Measurements from ENCODE around the gene CMKLR1. TPM values are rescaled to one million over a fixed set of nuclear protein-coding genes. Genes with fewer than 3 reads are reported as not detected.

CMKLR1 gene
- total RNA-seq, 2 experiments from 2014 or later: not detected

GRCh38 chr12:108358580-108358965 lies 19.5 kb upstream of the CMKLR1 start:
- Mint-ChIP-seq H3K27ac (no peak overlapping the region), H3K9me3 (no peaks in the 10 kb centered on the region), H3K4me3 (no peak overlapping the region), H3K27me3 (peaks cover 8% of the 10 kb centered on the region), H3K36me3 (no peaks in the 10 kb centered on the region), H3K4me1 (ENCODE audit: low read depth) (no peaks in the 10 kb centered on the region)
- ChIA-PET POLR2A (no interaction called here), CTCF (no interaction called here)
- no peak for DNase-seq
- intact Hi-C loops (cut with micrococcal nuclease): no loop called here

GRCh38 chr12:108357834-108358579 lies 18.9 kb upstream of the CMKLR1 start:
- intact Hi-C loops (cut with micrococcal nuclease): no loop called here
- no peak for DNase-seq
- no peaks in the 10 kb centered on the region for H3K4me1 Mint-ChIP-seq (ENCODE audit: low read depth)
- ChIA-PET POLR2A (no interaction called here), CTCF (no interaction called here)
- H3K27ac Mint-ChIP-seq: no peak overlapping the region
- H3K9me3 Mint-ChIP-seq: no peaks in the 10 kb centered on the region
- no peak overlapping the region for H3K4me3 Mint-ChIP-seq
- H3K27me3 Mint-ChIP-seq: peaks cover 8% of the 10 kb centered on the region
- no peaks in the 10 kb centered on the region for H3K36me3 Mint-ChIP-seq

GRCh38 chr12:108356835-108357806 lies 18.0 kb upstream of the CMKLR1 start:
- Mint-ChIP-seq H3K36me3 (no peaks in the 10 kb centered on the region), H3K9me3 (no peaks in the 10 kb centered on the region), H3K27me3 (peaks cover 8% of the 10 kb centered on the region), H3K4me1 (ENCODE audit: low read depth) (no peaks in the 10 kb centered on the region), H3K27ac (no peak overlapping the region), H3K4me3 (no peak overlapping the region)
- intact Hi-C loops (cut with micrococcal nuclease): no loop called here
- ChIA-PET CTCF (no interaction called here), POLR2A (no interaction called here)
- DNase-seq: no peak

GRCh38 chr12:108355069-108355468 lies 16.0 kb upstream of the CMKLR1 start:
- H3K36me3 Mint-ChIP-seq: no peaks in the 10 kb centered on the region
- H3K27ac Mint-ChIP-seq: no peak overlapping the region
- peaks cover 8% of the 10 kb centered on the region for H3K27me3 Mint-ChIP-seq
- intact Hi-C loops (cut with micrococcal nuclease): no loop called here
- H3K4me1 Mint-ChIP-seq (ENCODE audit: low read depth): no peaks in the 10 kb centered on the region
- ChIA-PET CTCF (no interaction called here), POLR2A (no interaction called here)
- DNase-seq: no peak
- H3K9me3 Mint-ChIP-seq: no peaks in the 10 kb centered on the region
- no peak overlapping the region for H3K4me3 Mint-ChIP-seq

GRCh38 chr12:108352591-108352990 lies 13.5 kb upstream of the CMKLR1 start:
- DNase-seq: no peak
- Mint-ChIP-seq H3K4me1 (ENCODE audit: low read depth) (no peaks in the 10 kb centered on the region), H3K27ac (no peak overlapping the region), H3K4me3 (no peak overlapping the region), H3K36me3 (no peaks in the 10 kb centered on the region), H3K27me3 (peaks cover 3% of the 10 kb centered on the region), H3K9me3 (no peaks in the 10 kb centered on the region)
- intact Hi-C loops (cut with micrococcal nuclease): no loop called here
- ChIA-PET CTCF (no interaction called here), POLR2A (no interaction called here)

- DNase-seq: no peak
- H3K9me3 Mint-ChIP-seq: no peaks in the 10 kb centered on the region
- intact Hi-C loops (cut with micrococcal nuclease): no loop called here
- H3K27ac Mint-ChIP-seq: no peak overlapping the region
- H3K27me3 Mint-ChIP-seq: peaks cover 1% of the 10 kb centered on the region
- POLR2A ChIA-PET: no interaction called here
- H3K36me3 Mint-ChIP-seq: no peaks in the 10 kb centered on the region
- no peaks in the 10 kb centered on the region for H3K4me1 Mint-ChIP-seq (ENCODE audit: low read depth)
- H3K4me3 Mint-ChIP-seq: no peak overlapping the region
- CTCF ChIA-PET: no interaction called here
Observed at GRCh38 chr12:108350511-108350910, 11.4 kb upstream of the CMKLR1 start.

- intact Hi-C loops (cut with micrococcal nuclease): no loop called here
- ChIA-PET POLR2A (no interaction called here), CTCF (interaction anchor here (1.5 kb wide), 1 partner anchor 163 kb away, joined by 4 read pairs; no protein-coding TSS in a partner anchor)
- Mint-ChIP-seq H3K27me3 (no peaks in the 10 kb centered on the region), H3K4me3 (no peak overlapping the region), H3K4me1 (ENCODE audit: low read depth) (no peaks in the 10 kb centered on the region), H3K36me3 (no peaks in the 10 kb centered on the region), H3K9me3 (no peaks in the 10 kb centered on the region), H3K27ac (no peak overlapping the region)
- no peak for DNase-seq
Observed at GRCh38 chr12:108349278-108349688, 10.2 kb upstream of the CMKLR1 start.

GRCh38 chr12:108348842-108349241 lies 9.7 kb upstream of the CMKLR1 start:
- H3K27ac Mint-ChIP-seq: no peak overlapping the region
- no peaks in the 10 kb centered on the region for H3K9me3 Mint-ChIP-seq
- POLR2A ChIA-PET: no interaction called here
- H3K4me1 Mint-ChIP-seq (ENCODE audit: low read depth): no peaks in the 10 kb centered on the region
- H3K4me3 Mint-ChIP-seq: no peak overlapping the region
- CTCF ChIA-PET: interaction anchor here (1.5 kb wide), 1 partner anchor 163 kb away, joined by 4 read pairs; no protein-coding TSS in a partner anchor
- no peaks in the 10 kb centered on the region for H3K36me3 Mint-ChIP-seq
- intact Hi-C loops (cut with micrococcal nuclease): no loop called here
- no peaks in the 10 kb centered on the region for H3K27me3 Mint-ChIP-seq
- no peak for DNase-seq

- H3K4me1 Mint-ChIP-seq (ENCODE audit: low read depth): no peaks in the 10 kb centered on the region
- ChIA-PET CTCF (no interaction called here), POLR2A (no interaction called here)
- no peak overlapping the region for H3K4me3 Mint-ChIP-seq
- H3K27ac Mint-ChIP-seq: no peak overlapping the region
- DNase-seq: no peak
- H3K36me3 Mint-ChIP-seq: no peaks in the 10 kb centered on the region
- intact Hi-C loops (cut with micrococcal nuclease): no loop called here
- peaks cover 2% of the 10 kb centered on the region for H3K27me3 Mint-ChIP-seq
- H3K9me3 Mint-ChIP-seq: no peaks in the 10 kb centered on the region
Observed at GRCh38 chr12:108346727-108347710, 7.9 kb upstream of the CMKLR1 start.

- ChIA-PET POLR2A (no interaction called here), CTCF (no interaction called here)
- Mint-ChIP-seq H3K4me1 (ENCODE audit: low read depth) (no peaks in the 10 kb centered on the region), H3K4me3 (no peak overlapping the region), H3K27me3 (peaks cover 2% of the 10 kb centered on the region), H3K36me3 (no peaks in the 10 kb centered on the region), H3K27ac (no peak overlapping the region), H3K9me3 (no peaks in the 10 kb centered on the region)
- no peak for DNase-seq
- intact Hi-C loops (cut with micrococcal nuclease): no loop called here
Observed at GRCh38 chr12:108345716-108346633, 6.9 kb upstream of the CMKLR1 start.

- CTCF ChIA-PET: interaction anchor here (0.6 kb wide), 1 partner anchor 204 kb away, joined by 3 read pairs; no protein-coding TSS in a partner anchor
- H3K4me3 Mint-ChIP-seq: no peak overlapping the region
- no peaks in the 10 kb centered on the region for H3K4me1 Mint-ChIP-seq (ENCODE audit: low read depth)
Observed at GRCh38 chr12:108342985-108343384, 3.9 kb upstream of the CMKLR1 start.

More at GRCh38 chr12:108342985-108343384, 3.9 kb upstream of the CMKLR1 start:
- H3K9me3 Mint-ChIP-seq: no peaks in the 10 kb centered on the region
- no peak overlapping the region for H3K27ac Mint-ChIP-seq
- H3K27me3 Mint-ChIP-seq: peaks cover 11% of the 10 kb centered on the region
- H3K36me3 Mint-ChIP-seq: no peaks in the 10 kb centered on the region
- no peak for DNase-seq
- POLR2A ChIA-PET: no interaction called here
- intact Hi-C loops (cut with micrococcal nuclease): no loop called here

Measured in activated CD4-positive, alpha-beta memory T cell treated with anti-CD3 and anti-CD28 coated beads for 36 hours (primary cell).